H9 (cell line): ENCODE measurements around the gene SYNGR2. TPM values are rescaled to one million over a fixed set of nuclear protein-coding genes. Genes with fewer than 3 reads are reported as not detected.
A peak's percentile ranks its signal among the peaks of the same experiment; 100 is the strongest.

Experiments
- DNase-seq: peaks from one replicate; pipeline ENCODE4 v3.0.0-alpha.2; 2017
- H2AFZ ChIP-seq: one replicate; pipeline ENCODE4 v1.6.1; 2013; ENCODE audit warnings: mild to moderate bottlenecking, low read length, control low read depth, moderate library complexity
- H2AK5ac ChIP-seq: 2 replicates; pipeline ENCODE4 v1.6.1; 2013; ENCODE audit warnings: low read length, control low read depth, mixed read lengths; ENCODE audit not compliant: insufficient read length
- H2BK120ac ChIP-seq: one replicate; pipeline ENCODE4 v1.6.1; 2013; ENCODE audit warnings: low read depth, mild to moderate bottlenecking, low read length, control low read depth, inconsistent platforms; ENCODE audit not compliant: poor library complexity, severe bottlenecking
- H2BK12ac ChIP-seq: 2 replicates; pipeline ENCODE4 v1.6.1; 2013; ENCODE audit warnings: low read length, control low read depth, mixed read lengths, low read depth; ENCODE audit not compliant: insufficient read length
- H2BK15ac ChIP-seq: 2 replicates; pipeline ENCODE4 v1.6.1; 2013; ENCODE audit warnings: low read depth, low read length, control low read depth
- H2BK20ac ChIP-seq: one replicate; pipeline ENCODE4 v1.6.1; 2013; ENCODE audit warnings: low read depth, mild to moderate bottlenecking, low read length, control low read depth, inconsistent platforms; ENCODE audit not compliant: poor library complexity, severe bottlenecking
- H2BK5ac ChIP-seq: 2 replicates; pipeline ENCODE4 v1.6.1; 2013; ENCODE audit warnings: low read length, control low read depth, mixed read lengths; ENCODE audit not compliant: insufficient read length
- H3K14ac ChIP-seq: 2 replicates; pipeline ENCODE4 v1.6.1; 2013; ENCODE audit warnings: low read length, control low read depth; ENCODE audit not compliant: insufficient read depth
- H3K18ac ChIP-seq: 2 replicates; pipeline ENCODE4 v1.6.1; 2013; ENCODE audit warnings: low read depth, mild to moderate bottlenecking, mixed read lengths, low read length, control low read depth; ENCODE audit not compliant: insufficient read length
- H3K23ac ChIP-seq: 2 replicates; pipeline ENCODE4 v1.6.1; 2013; ENCODE audit warnings: low read length, control low read depth, mixed read lengths, low read depth; ENCODE audit not compliant: insufficient read length
- H3K23me2 ChIP-seq: 2 replicates; pipeline ENCODE4 v1.6.1; 2013; ENCODE audit warnings: low read depth, mild to moderate bottlenecking, mixed read lengths, low read length, control low read depth; ENCODE audit not compliant: insufficient read length, poor library complexity, severe bottlenecking
- H3K27ac ChIP-seq: 2 replicates; pipeline ENCODE4 v1.5.1; 2013; ENCODE audit warnings: low read length, control low read depth, mixed read lengths, low read depth; ENCODE audit not compliant: insufficient read length
- H3K27me3 ChIP-seq: 2 replicates; pipeline ENCODE4 v1.6.1; 2013; ENCODE audit warnings: low read length, control low read depth, inconsistent platforms; ENCODE audit not compliant: insufficient read depth
- H3K4ac ChIP-seq: 2 replicates; pipeline ENCODE4 v1.6.1; 2013; ENCODE audit warnings: low read depth, mild to moderate bottlenecking, control low read depth, inconsistent platforms, low read length, moderate library complexity
- H3K4me1 ChIP-seq: 2 replicates; pipeline ENCODE4 v1.6.1; 2013; ENCODE audit warnings: low read length, control low read depth, inconsistent platforms; ENCODE audit not compliant: insufficient read depth
- H3K4me2 ChIP-seq: 2 replicates; pipeline ENCODE4 v1.6.1; 2013; ENCODE audit warnings: low read length, control low read depth, mixed read lengths; ENCODE audit not compliant: insufficient read length, insufficient read depth
- H3K56ac ChIP-seq: 2 replicates; pipeline ENCODE4 v1.6.1; 2013; ENCODE audit warnings: low read depth, mild to moderate bottlenecking, mixed read lengths, low read length, control low read depth; ENCODE audit not compliant: insufficient read length
- H3K79me1 ChIP-seq: 2 replicates; pipeline ENCODE4 v1.6.1; 2013; ENCODE audit warnings: low read depth, mild to moderate bottlenecking, moderate library complexity, low read length, control low read depth, inconsistent platforms; ENCODE audit not compliant: insufficient read depth, poor library complexity, severe bottlenecking
- H3K79me2 ChIP-seq: 2 replicates; pipeline ENCODE4 v1.6.1; 2013; ENCODE audit warnings: low read length, control low read depth, inconsistent platforms; ENCODE audit not compliant: insufficient read depth
- H3K9ac ChIP-seq: 2 replicates; pipeline ENCODE4 v1.6.1; 2013; ENCODE audit warnings: low read length, control low read depth, mixed read lengths; ENCODE audit not compliant: insufficient read length; ENCODE audit errors: extremely low read depth
- H3K9me3 ChIP-seq: one replicate; pipeline ENCODE4 v1.6.1; 2013; ENCODE audit warnings: low read depth, low read length, inconsistent platforms; ENCODE audit not compliant: control insufficient read depth
- H3T11ph ChIP-seq: one replicate; pipeline ENCODE4 v1.6.1; 2013; ENCODE audit warnings: mild to moderate bottlenecking, low read length, control low read depth, inconsistent platforms
- H4K20me1 ChIP-seq: one replicate; pipeline ENCODE4 v1.6.1; 2013; ENCODE audit not compliant: control insufficient read depth, insufficient read length, insufficient read depth
- H4K5ac ChIP-seq: 2 replicates; pipeline ENCODE4 v1.6.1; 2013; ENCODE audit warnings: low read depth, mild to moderate bottlenecking, mixed read lengths, low read length, control low read depth; ENCODE audit not compliant: insufficient read length
- H4K8ac ChIP-seq: replicated peaks from 2 replicates; pipeline ENCODE4 v1.6.1; 2013; ENCODE audit warnings: low read length, control low read depth, mixed read lengths, low read depth; ENCODE audit not compliant: insufficient read length
- H4K91ac ChIP-seq: 2 replicates; pipeline ENCODE4 v1.6.1; 2013; ENCODE audit warnings: low read depth, mild to moderate bottlenecking, moderate library complexity, mixed read lengths, low read length, control low read depth; ENCODE audit not compliant: insufficient read length
- H3K27ac Mint-ChIP-seq, 3 experiments: 2 replicates in 2 of 3; 3 replicates in 1 of 3; pipeline ENCODE4 v1.8.0; 2020 to 2021; ENCODE audit warnings: mixed read lengths in 3 of 3, mild to moderate bottlenecking in 1 of 3, moderate library complexity in 1 of 3
- H3K27me3 Mint-ChIP-seq: 2 replicates; pipeline ENCODE4 v1.8.0; 2021; ENCODE audit warnings: low read depth, mild to moderate bottlenecking, moderate library complexity, mixed read lengths
- H3K36me3 Mint-ChIP-seq, 3 experiments: 2 replicates in 2 of 3; 3 replicates in 1 of 3; pipeline ENCODE4 v1.8.0; 2020 to 2021; ENCODE audit warnings: low read depth in 3 of 3, mixed read lengths in 3 of 3; ENCODE audit not compliant: insufficient read depth in 1 of 3
- H3K4me1 Mint-ChIP-seq, 2 experiments: 2 replicates each; pipeline ENCODE4 v1.8.0; 2020; ENCODE audit warnings: mixed read lengths in 2 of 2
- H3K4me3 Mint-ChIP-seq, 2 experiments: 2 replicates in 1 of 2; 3 replicates in 1 of 2; pipeline ENCODE4 v1.8.0; 2020 to 2021; ENCODE audit warnings: mild to moderate bottlenecking in 2 of 2, mixed read lengths in 2 of 2, moderate library complexity in 1 of 2
- H3K9me3 Mint-ChIP-seq, 2 experiments: 2 replicates in 1 of 2; 3 replicates in 1 of 2; pipeline ENCODE4 v1.8.0; 2020; ENCODE audit warnings: mild to moderate bottlenecking in 2 of 2, mixed read lengths in 2 of 2, moderate library complexity in 1 of 2
- WGBS: extraction: QIAGEN DNeasy Blood & Tissue Kit; methylation state at CpG from one replicate; pipeline ENCODE4 v1.1.7; 2013; ENCODE audit warnings: missing lambda C conversion rate, low lambda C conversion rate, mixed read lengths; ENCODE audit not compliant: insufficient read length; ENCODE audit errors: extremely low coverage; 5-methylcytosine and 5-hydroxymethylcytosine counted together
- total RNA-seq: library from RNA; stranded (reverse); gene quantifications from 2 replicates; pipeline ENCODE4 v1.2.1, GENCODE V29; 2021
- TF ChIP-seq, protein P1 (sequence below): fragments of 200-600 bp; sonication (generic); conservative IDR thresholded peaks from 3 replicates; pipeline ENCODE4 v1.8.0; 2021; ENCODE audit warnings: antibody characterized with exemption, mild to moderate bottlenecking

SYNGR2 gene
- total RNA-seq, 1 experiment from 2014 or later: 41.0 TPM

DNA sequence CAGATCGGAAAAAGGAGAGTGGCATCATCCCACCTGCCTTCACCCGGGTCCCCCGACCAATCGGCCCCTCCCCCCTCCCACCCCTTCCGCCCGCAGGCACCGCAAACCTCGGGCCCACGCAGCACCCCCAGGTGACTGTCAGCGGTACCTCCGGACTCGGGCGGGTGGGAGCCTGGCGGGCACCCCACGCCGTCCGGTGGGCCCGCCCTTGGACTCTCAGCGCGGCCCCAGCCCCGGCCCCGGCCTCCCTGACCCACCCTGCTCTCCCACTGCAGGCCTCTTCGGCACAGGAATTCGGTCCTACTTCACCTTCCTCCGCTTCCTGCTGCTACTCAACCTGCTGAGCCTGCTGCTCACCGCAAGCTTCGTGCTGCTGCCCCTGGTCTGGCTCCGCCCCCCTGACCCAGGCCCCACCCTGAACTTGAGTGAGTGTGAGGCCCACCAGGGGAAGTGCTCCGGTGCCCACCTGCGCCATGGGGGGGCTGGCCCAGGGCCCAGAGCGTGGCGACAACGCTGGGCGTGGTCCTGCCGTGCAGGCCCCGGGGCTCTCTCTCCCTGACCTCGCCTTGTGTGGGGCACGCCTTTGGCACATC is 36.2 kb upstream of the SYNGR2 start:
- H3K9me3 Mint-ChIP-seq: no peaks in the 10 kb centered on the region; a peak in 2 of 5 replicates
- no peak overlapping the region for H3K14ac ChIP-seq
- H2BK12ac ChIP-seq: no peak overlapping the region

More for the DNA sequence above, 36.2 kb upstream of the SYNGR2 start:
- H3K23me2 ChIP-seq: peaks cover 15% of the 10 kb centered on the region
- H2BK15ac ChIP-seq: no peak overlapping the region
- H4K91ac ChIP-seq: no peak overlapping the region
- no peak overlapping the region for H3K9ac ChIP-seq
- H3K23ac ChIP-seq: no peak overlapping the region
- no peaks in the 10 kb centered on the region for H3K9me3 ChIP-seq
- no peaks in the 10 kb centered on the region for H3K79me1 ChIP-seq
- H4K5ac ChIP-seq: no peak overlapping the region
- no peak overlapping the region for H2BK20ac ChIP-seq
- H2AFZ ChIP-seq: no peak overlapping the region
- H3K4ac ChIP-seq: no peak overlapping the region
- no CpG with 5 or more reads among the region's 38 CpGs for WGBS
- Mint-ChIP-seq H3K4me1 (peaks cover 20 to 27% of the 10 kb centered on the region in 2 experiments), H3K36me3 (no peaks in the 10 kb centered on the region; a peak in 1 of 7 replicates), H3K4me3 (peak overlapping the region; percentile 57 to 63; a peak in 4 of 5 replicates), H3K27ac (no peak overlapping the region), H3K27me3 (peaks cover 22% of the 10 kb centered on the region)
- H3K4me1 ChIP-seq: peaks cover 9% of the 10 kb centered on the region; the same call in 1 of the 2 replicates
- no peak overlapping the region for H3K18ac ChIP-seq
- H3K27me3 ChIP-seq: no peaks in the 10 kb centered on the region; the same call in 1 of the 2 replicates
- no peak overlapping the region for H2AK5ac ChIP-seq
- H3K27ac ChIP-seq: no peak overlapping the region
- DNase-seq: peak; percentile 80
- no peak overlapping the region for H2BK5ac ChIP-seq
- no peaks in the 10 kb centered on the region for H4K20me1 ChIP-seq
- H3K56ac ChIP-seq: no peak overlapping the region
- H3K79me2 ChIP-seq: no peaks in the 10 kb centered on the region
- H4K8ac ChIP-seq: no peak overlapping the region
- TF ChIP-seq, protein P1, sequence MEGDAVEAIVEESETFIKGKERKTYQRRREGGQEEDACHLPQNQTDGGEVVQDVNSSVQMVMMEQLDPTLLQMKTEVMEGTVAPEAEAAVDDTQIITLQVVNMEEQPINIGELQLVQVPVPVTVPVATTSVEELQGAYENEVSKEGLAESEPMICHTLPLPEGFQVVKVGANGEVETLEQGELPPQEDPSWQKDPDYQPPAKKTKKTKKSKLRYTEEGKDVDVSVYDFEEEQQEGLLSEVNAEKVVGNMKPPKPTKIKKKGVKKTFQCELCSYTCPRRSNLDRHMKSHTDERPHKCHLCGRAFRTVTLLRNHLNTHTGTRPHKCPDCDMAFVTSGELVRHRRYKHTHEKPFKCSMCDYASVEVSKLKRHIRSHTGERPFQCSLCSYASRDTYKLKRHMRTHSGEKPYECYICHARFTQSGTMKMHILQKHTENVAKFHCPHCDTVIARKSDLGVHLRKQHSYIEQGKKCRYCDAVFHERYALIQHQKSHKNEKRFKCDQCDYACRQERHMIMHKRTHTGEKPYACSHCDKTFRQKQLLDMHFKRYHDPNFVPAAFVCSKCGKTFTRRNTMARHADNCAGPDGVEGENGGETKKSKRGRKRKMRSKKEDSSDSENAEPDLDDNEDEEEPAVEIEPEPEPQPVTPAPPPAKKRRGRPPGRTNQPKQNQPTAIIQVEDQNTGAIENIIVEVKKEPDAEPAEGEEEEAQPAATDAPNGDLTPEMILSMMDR: no peak
- no peak overlapping the region for H2BK120ac ChIP-seq
- no peak overlapping the region for H3T11ph ChIP-seq
- peak overlapping the region; percentile 36 for H3K4me2 ChIP-seq
